ENCODE measurements around the gene SKIC3.

The SKIC3 gene

GRCh38 chr5:95518417-95518816 lies 36.4 kb downstream of the SKIC3 start:
- Mint-ChIP-seq H3K4me1 (ENCODE audit: low read depth) (no peaks in the 10 kb centered on the region), H3K9me3 (no peaks in the 10 kb centered on the region), H3K27me3 (no peaks in the 10 kb centered on the region), H3K4me3 (no peak overlapping the region), H3K36me3 (ENCODE audit: low read depth) (peaks cover 87% of the 10 kb centered on the region), H3K27ac (no peak overlapping the region)
- DNase-seq = no peak

GRCh38 chr5:95511606-95512005 lies 43.2 kb downstream of the SKIC3 start:
- Mint-ChIP-seq H3K27me3 (no peaks in the 10 kb centered on the region), H3K36me3 (ENCODE audit: low read depth) (peaks cover 90% of the 10 kb centered on the region), H3K4me3 (no peak overlapping the region), H3K27ac (no peak overlapping the region), H3K4me1 (ENCODE audit: low read depth) (peaks cover 3% of the 10 kb centered on the region), H3K9me3 (no peaks in the 10 kb centered on the region)
- DNase-seq = no peak

GRCh38 chr5:95508550-95508949 lies 46.2 kb downstream of the SKIC3 start:
- Mint-ChIP-seq H3K36me3 (ENCODE audit: low read depth) (peaks cover 85% of the 10 kb centered on the region), H3K4me3 (no peak overlapping the region), H3K4me1 (ENCODE audit: low read depth) (peaks cover 3% of the 10 kb centered on the region), H3K27me3 (no peaks in the 10 kb centered on the region), H3K9me3 (no peaks in the 10 kb centered on the region), H3K27ac (peak overlapping the region; percentile 42)
- no peak for DNase-seq
